ENCODE data around the gene PIK3C2G. TPM values are rescaled to one million over a fixed set of nuclear protein-coding genes. Genes with fewer than 3 reads are reported as not detected.

The PIK3C2G gene
- total RNA-seq, 1 experiment from 2014 or later = not detected

- ChIA-PET CTCF (no interaction called here), POLR2A (no interaction called here)
- in situ Hi-C loops (cut with HindIII; ENCODE audit: low pct_unique_long_range_greater_than_20kb, low sequenced_read_pairs) = no loop called here
- H3K9me3 ChIP-seq (ENCODE audit: control insufficient read depth, insufficient read depth, low read depth, low read length) = no peaks in the 10 kb centered on the region
- no peaks in the 10 kb centered on the region for H3K27me3 ChIP-seq (ENCODE audit: control insufficient read depth, insufficient read depth, low read length)
- ATAC-seq = no peak
- H3K36me3 ChIP-seq (ENCODE audit: control insufficient read depth, insufficient read depth, low read length) = no peaks in the 10 kb centered on the region
- H3K4me3 ChIP-seq (ENCODE audit: low read depth in 2 of 2, low read length in 2 of 2) = no peak overlapping the region
- TF ChIP-seq TCF7L2 (IDR thresholded peaks at IDR 0.05; ENCODE audit: low read depth, low read length) = no peak
- TF ChIP-seq, protein P1, sequence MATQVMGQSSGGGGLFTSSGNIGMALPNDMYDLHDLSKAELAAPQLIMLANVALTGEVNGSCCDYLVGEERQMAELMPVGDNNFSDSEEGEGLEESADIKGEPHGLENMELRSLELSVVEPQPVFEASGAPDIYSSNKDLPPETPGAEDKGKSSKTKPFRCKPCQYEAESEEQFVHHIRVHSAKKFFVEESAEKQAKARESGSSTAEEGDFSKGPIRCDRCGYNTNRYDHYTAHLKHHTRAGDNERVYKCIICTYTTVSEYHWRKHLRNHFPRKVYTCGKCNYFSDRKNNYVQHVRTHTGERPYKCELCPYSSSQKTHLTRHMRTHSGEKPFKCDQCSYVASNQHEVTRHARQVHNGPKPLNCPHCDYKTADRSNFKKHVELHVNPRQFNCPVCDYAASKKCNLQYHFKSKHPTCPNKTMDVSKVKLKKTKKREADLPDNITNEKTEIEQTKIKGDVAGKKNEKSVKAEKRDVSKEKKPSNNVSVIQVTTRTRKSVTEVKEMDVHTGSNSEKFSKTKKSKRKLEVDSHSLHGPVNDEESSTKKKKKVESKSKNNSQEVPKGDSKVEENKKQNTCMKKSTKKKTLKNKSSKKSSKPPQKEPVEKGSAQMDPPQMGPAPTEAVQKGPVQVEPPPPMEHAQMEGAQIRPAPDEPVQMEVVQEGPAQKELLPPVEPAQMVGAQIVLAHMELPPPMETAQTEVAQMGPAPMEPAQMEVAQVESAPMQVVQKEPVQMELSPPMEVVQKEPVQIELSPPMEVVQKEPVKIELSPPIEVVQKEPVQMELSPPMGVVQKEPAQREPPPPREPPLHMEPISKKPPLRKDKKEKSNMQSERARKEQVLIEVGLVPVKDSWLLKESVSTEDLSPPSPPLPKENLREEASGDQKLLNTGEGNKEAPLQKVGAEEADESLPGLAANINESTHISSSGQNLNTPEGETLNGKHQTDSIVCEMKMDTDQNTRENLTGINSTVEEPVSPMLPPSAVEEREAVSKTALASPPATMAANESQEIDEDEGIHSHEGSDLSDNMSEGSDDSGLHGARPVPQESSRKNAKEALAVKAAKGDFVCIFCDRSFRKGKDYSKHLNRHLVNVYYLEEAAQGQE (IDR thresholded peaks at IDR 0.05; ENCODE audit: insufficient read depth in 1 of 2, low read depth in 2 of 2, low read length in 1 of 2) = no peak
- TF ChIP-seq, protein P2, sequence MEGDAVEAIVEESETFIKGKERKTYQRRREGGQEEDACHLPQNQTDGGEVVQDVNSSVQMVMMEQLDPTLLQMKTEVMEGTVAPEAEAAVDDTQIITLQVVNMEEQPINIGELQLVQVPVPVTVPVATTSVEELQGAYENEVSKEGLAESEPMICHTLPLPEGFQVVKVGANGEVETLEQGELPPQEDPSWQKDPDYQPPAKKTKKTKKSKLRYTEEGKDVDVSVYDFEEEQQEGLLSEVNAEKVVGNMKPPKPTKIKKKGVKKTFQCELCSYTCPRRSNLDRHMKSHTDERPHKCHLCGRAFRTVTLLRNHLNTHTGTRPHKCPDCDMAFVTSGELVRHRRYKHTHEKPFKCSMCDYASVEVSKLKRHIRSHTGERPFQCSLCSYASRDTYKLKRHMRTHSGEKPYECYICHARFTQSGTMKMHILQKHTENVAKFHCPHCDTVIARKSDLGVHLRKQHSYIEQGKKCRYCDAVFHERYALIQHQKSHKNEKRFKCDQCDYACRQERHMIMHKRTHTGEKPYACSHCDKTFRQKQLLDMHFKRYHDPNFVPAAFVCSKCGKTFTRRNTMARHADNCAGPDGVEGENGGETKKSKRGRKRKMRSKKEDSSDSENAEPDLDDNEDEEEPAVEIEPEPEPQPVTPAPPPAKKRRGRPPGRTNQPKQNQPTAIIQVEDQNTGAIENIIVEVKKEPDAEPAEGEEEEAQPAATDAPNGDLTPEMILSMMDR (IDR thresholded peaks at IDR 0.05) = no peak
- TF ChIP-seq POLR2AphosphoS5 (IDR thresholded peaks at IDR 0.05; ENCODE audit: low read depth, low read length) = no peak
- no peak for TF ChIP-seq SIN3A (IDR thresholded peaks at IDR 0.05; ENCODE audit: borderline replicate concordance, insufficient read depth, low read depth, low read length)
- no peak overlapping the region for H3K27ac ChIP-seq (ENCODE audit: low read length)
- intact Hi-C loops (cut with micrococcal nuclease; ENCODE audit: unreplicated experiment) = no loop called here
- no peaks in the 10 kb centered on the region for H3K4me1 ChIP-seq (ENCODE audit: control insufficient read depth, insufficient read depth, low read length)
- no TSS peak for BruUV-seq (replicated peaks)
- DNase-seq (ENCODE audit: low read depth, low spot score) = no peak
Measured at GRCh38 chr12:18456344-18456743, 195.0 kb downstream of the PIK3C2G start.

DNA sequence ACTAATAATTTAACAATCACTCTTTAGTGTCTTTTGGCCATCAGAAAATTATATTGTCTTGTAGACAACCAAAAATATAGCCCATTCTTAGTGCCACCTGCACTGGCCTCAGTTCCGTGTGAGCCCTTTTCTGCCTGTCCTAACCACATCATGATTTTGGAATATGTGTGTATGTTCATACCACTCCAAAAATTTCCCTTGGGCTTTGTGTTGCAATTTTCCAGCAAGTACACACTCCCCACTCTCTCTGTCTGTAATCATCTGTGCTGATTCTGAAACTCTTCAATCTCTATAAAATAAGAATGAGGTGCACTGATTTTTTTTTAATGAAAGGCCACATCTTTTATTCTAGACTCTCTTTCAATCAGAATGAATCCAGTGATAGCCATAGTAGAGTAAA, 196.0 kb downstream of the PIK3C2G start:
- ChIA-PET POLR2A (no interaction called here), CTCF (no interaction called here)
- intact Hi-C loops (cut with micrococcal nuclease; ENCODE audit: unreplicated experiment) = no loop called here
- H3K4me3 ChIP-seq (ENCODE audit: low read depth in 2 of 2, low read length in 2 of 2) = no peak overlapping the region
- DNase-seq (ENCODE audit: low read depth, low spot score) (no peak), ATAC-seq (no peak)
- H3K4me1 ChIP-seq (ENCODE audit: control insufficient read depth, insufficient read depth, low read length) = no peaks in the 10 kb centered on the region
- no peaks in the 10 kb centered on the region for H3K27me3 ChIP-seq (ENCODE audit: control insufficient read depth, insufficient read depth, low read length)
- no peaks in the 10 kb centered on the region for H3K36me3 ChIP-seq (ENCODE audit: control insufficient read depth, insufficient read depth, low read length)
- BruUV-seq (replicated peaks) = no TSS peak
- no peak for TF ChIP-seq TCF7L2 (IDR thresholded peaks at IDR 0.05; ENCODE audit: low read depth, low read length)
- TF ChIP-seq, protein P1 (IDR thresholded peaks at IDR 0.05; ENCODE audit: insufficient read depth in 1 of 2, low read depth in 2 of 2, low read length in 1 of 2) = no peak
- TF ChIP-seq SIN3A (IDR thresholded peaks at IDR 0.05; ENCODE audit: borderline replicate concordance, insufficient read depth, low read depth, low read length) = no peak
- TF ChIP-seq, protein P2 (IDR thresholded peaks at IDR 0.05) = no peak
- no peak for TF ChIP-seq POLR2AphosphoS5 (IDR thresholded peaks at IDR 0.05; ENCODE audit: low read depth, low read length)
- H3K27ac ChIP-seq (ENCODE audit: low read length) = no peak overlapping the region
- no peaks in the 10 kb centered on the region for H3K9me3 ChIP-seq (ENCODE audit: control insufficient read depth, insufficient read depth, low read depth, low read length)
- in situ Hi-C loops (cut with HindIII; ENCODE audit: low pct_unique_long_range_greater_than_20kb, low sequenced_read_pairs) = no loop called here
